CD4-positive, alpha-beta T cell treated with Interferon alpha-2 for 1 hour (primary cell): ENCODE data around the gene PPP1R12B.
A peak's percentile ranks its signal among the peaks of the same experiment; 100 is the strongest.
"Not testable (repeated sequence)": the region's sequence is repeated elsewhere in the genome, so short reads cannot be mapped to it uniquely, and the experiment has no call there.

Experiments
- DNase-seq, 2 donors: peaks; one replicate each; pipeline ENCODE4 v3.0.0-alpha.2; 2020 to 2022

The PPP1R12B gene

GRCh38 chr1:202588503-202589189, 240.1 kb downstream of the PPP1R12B start:
- DNase-seq = no peak

GRCh38 chr1:202589190-202589930, 240.9 kb downstream of the PPP1R12B start:
- no peak for DNase-seq

GRCh38 chr1:202590126-202590525, 241.6 kb downstream of the PPP1R12B start:
- no peak for DNase-seq

GRCh38 chr1:202590975-202591411, 242.5 kb downstream of the PPP1R12B start:
- no peak for DNase-seq

GRCh38 chr1:202591515-202591914, 243.0 kb downstream of the PPP1R12B start:
- no peak for DNase-seq

- no peak for DNase-seq
Measured at GRCh38 chr1:202592146-202592545, 243.6 kb downstream of the PPP1R12B start.

- DNase-seq = no peak
Measured at GRCh38 chr1:202593845-202594244, 245.3 kb downstream of the PPP1R12B start.

- DNase-seq = no peak
Measured at GRCh38 chr1:202596638-202597037, 248.1 kb downstream of the PPP1R12B start.

GRCh38 chr1:202597090-202597761, 248.7 kb downstream of the PPP1R12B start:
- no peak for DNase-seq

- DNase-seq = peak; percentile 20 to 23
Measured at GRCh38 chr1:202599669-202600431, 251.4 kb downstream of the PPP1R12B start.

GRCh38 chr1:202600432-202601041, 252.0 kb downstream of the PPP1R12B start:
- DNase-seq = no peak

- DNase-seq = no peak
Measured at GRCh38 chr1:202603435-202603834, 254.9 kb downstream of the PPP1R12B start.

- DNase-seq = no peak
Measured at GRCh38 chr1:202605515-202605914, 257.0 kb downstream of the PPP1R12B start.

- not testable (repeated sequence) for DNase-seq
Measured at GRCh38 chr1:202612036-202612435, 263.5 kb downstream of the PPP1R12B start.

GRCh38 chr1:202613571-202613970, 265.1 kb downstream of the PPP1R12B start:
- DNase-seq = no peak

- DNase-seq = not testable (repeated sequence)
Measured at GRCh38 chr1:202614363-202615207, 266.1 kb downstream of the PPP1R12B start.

- DNase-seq = not testable (repeated sequence)
Measured at GRCh38 chr1:202615208-202615500, 266.7 kb downstream of the PPP1R12B start.

- peak in 1 of 2 donors; percentile 37 for DNase-seq
Measured at GRCh38 chr1:202615501-202616354, 267.2 kb downstream of the PPP1R12B start.

GRCh38 chr1:202616355-202616915, 267.9 kb downstream of the PPP1R12B start:
- DNase-seq = no peak

GRCh38 chr1:202619012-202619411, 270.5 kb downstream of the PPP1R12B start:
- not testable (repeated sequence) for DNase-seq
